ENCODE measurements around the gene TMEM131. TPM values are rescaled to one million over a fixed set of nuclear protein-coding genes. Genes with fewer than 3 reads are reported as not detected.
A peak's percentile ranks its signal among the peaks of the same experiment; 100 is the strongest.

The TMEM131 gene
- total and polyA plus RNA-seq, 10 of the 15 experiments (the other 5 are each of a cell fraction or from before 2014, with no cell fraction given), result 6.0 to 48.2 (median 23.2) TPM

DNA sequence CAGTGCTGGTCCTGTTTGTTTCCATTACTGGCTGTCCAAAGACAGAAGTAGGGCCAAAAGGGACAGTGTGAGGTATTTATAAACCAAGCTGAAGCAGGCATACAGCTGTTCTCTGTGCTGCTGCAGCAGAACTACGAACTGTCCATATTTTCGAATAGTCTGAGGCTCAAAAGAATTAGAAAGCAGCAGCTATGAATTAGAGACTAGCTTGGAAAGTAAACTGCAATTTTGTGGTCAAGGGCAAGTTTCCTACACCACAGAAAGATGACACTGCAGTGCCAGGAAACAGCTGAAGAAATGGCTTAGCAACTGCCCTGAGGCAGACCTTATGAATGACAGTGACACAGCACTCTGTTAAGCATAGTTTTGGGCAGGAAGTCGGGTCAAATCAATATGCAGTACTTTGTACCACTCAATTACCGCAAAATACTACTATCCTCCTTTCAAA lies 125.3 kb downstream of the TMEM131 start (continued):
- TF ChIP-seq, protein P1, sequence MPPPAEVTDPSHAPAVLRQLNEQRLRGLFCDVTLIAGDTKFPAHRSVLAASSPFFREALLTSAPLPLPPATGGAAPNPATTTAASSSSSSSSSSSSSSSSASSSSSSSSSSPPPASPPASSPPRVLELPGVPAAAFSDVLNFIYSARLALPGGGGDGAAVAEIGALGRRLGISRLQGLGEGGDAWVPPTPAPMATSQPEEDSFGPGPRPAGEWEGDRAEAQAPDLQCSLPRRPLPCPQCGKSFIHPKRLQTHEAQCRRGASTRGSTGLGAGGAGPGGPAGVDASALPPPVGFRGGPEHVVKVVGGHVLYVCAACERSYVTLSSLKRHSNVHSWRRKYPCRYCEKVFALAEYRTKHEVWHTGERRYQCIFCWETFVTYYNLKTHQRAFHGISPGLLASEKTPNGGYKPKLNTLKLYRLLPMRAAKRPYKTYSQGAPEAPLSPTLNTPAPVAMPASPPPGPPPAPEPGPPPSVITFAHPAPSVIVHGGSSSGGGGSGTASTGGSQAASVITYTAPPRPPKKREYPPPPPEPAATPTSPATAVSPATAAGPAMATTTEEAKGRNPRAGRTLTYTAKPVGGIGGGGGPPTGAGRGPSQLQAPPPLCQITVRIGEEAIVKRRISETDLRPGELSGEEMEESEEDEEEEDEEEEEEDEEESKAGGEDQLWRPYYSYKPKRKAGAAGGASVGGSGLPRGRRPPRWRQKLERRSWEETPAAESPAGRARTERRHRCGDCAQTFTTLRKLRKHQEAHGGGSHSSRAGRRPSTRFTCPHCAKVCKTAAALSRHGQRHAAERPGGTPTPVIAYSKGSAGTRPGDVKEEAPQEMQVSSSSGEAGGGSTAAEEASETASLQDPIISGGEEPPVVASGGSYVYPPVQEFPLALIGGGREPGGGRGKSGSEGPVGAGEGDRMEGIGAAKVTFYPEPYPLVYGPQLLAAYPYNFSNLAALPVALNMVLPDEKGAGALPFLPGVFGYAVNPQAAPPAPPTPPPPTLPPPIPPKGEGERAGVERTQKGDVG (CRISPR knock-in tag; IDR thresholded peaks at IDR 0.05), result no peak
- TF ChIP-seq POU2F2 (IDR thresholded peaks at IDR 0.05; ENCODE audit: borderline replicate concordance, low read depth, low read length) (peak; percentile 93; the same call in 2 of the 3 replicates), HDGF (IDR thresholded peaks at IDR 0.05) (no peak), ZNF24 (IDR thresholded peaks at IDR 0.05) (peak; percentile 87), SPI1 (IDR thresholded peaks at IDR 0.05; ENCODE audit: borderline replicate concordance, insufficient read depth, low read depth, low read length) (no peak), ZNF207 (IDR thresholded peaks at IDR 0.05; ENCODE audit: borderline replicate concordance) (no peak), ZBED1 (IDR thresholded peaks at IDR 0.05; ENCODE audit: borderline replicate concordance) (peak; percentile 61; the same call in 1 of the 2 replicates), ATF7 (IDR thresholded peaks at IDR 0.05; ENCODE audit: low read depth) (peak; percentile 65; the same call in 1 of the 2 replicates), ASH2L (IDR thresholded peaks at IDR 0.05; ENCODE audit: borderline replicate concordance, low read depth) (no peak), PML (IDR thresholded peaks at IDR 0.05; ENCODE audit: low read length) (no peak), NR2C2 (IDR thresholded peaks at IDR 0.05; ENCODE audit: borderline replicate concordance, control insufficient read depth, insufficient read length, low read depth) (no peak)
- TF ChIP-seq, protein P2, sequence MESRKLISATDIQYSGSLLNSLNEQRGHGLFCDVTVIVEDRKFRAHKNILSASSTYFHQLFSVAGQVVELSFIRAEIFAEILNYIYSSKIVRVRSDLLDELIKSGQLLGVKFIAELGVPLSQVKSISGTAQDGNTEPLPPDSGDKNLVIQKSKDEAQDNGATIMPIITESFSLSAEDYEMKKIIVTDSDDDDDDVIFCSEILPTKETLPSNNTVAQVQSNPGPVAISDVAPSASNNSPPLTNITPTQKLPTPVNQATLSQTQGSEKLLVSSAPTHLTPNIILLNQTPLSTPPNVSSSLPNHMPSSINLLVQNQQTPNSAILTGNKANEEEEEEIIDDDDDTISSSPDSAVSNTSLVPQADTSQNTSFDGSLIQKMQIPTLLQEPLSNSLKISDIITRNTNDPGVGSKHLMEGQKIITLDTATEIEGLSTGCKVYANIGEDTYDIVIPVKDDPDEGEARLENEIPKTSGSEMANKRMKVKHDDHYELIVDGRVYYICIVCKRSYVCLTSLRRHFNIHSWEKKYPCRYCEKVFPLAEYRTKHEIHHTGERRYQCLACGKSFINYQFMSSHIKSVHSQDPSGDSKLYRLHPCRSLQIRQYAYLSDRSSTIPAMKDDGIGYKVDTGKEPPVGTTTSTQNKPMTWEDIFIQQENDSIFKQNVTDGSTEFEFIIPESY (IDR thresholded peaks at IDR 0.05), result no peak

All from GM12878 (cell line).